Prostate gland (tissue), 2 donors: ENCODE results near the gene SLC12A6. TPM values are rescaled to one million over a fixed set of nuclear protein-coding genes. Genes with fewer than 3 reads are reported as not detected.

Source experiments
- DNase-seq: peaks from one replicate; pipeline ENCODE4 v3.0.0-alpha.2; 2019; ENCODE audit warnings: low spot score
- H3K27ac ChIP-seq, 2 donors: fragments of 200-600 bp; sonication (generic); 2 replicates each; pipeline ENCODE4 v1.5.1; 2017 to 2019
- H3K27me3 ChIP-seq: fragments of 200-600 bp; sonication (generic); replicated peaks from 2 replicates; pipeline ENCODE4 v1.5.1; 2019; ENCODE audit not compliant: insufficient read depth
- H3K36me3 ChIP-seq, 2 donors: fragments of 200-600 bp; sonication (generic); 1 replicate in 1 of 2; 2 replicates in 1 of 2; pipeline versions ENCODE4 v1.5.1 to v1.8.1; 2017 to 2019
- H3K4me1 ChIP-seq: fragments of 200-600 bp; sonication (generic); replicated peaks from 2 replicates; pipeline ENCODE4 v1.5.1; 2019
- H3K4me3 ChIP-seq, 2 donors: fragments of 200-600 bp; sonication (generic); 2 replicates each; pipeline ENCODE4 v1.5.1; 2017 to 2019
- H3K9me3 ChIP-seq: fragments of 200-600 bp; sonication (generic); 2 replicates; pipeline ENCODE4 v1.5.1; 2017
- POLR2A ChIP-seq: fragments of 450-650 bp; IDR thresholded peaks from one replicate; pipeline ENCODE4 v1.6.1; 2016; ENCODE audit warnings: antibody characterized with exemption, mild to moderate bottlenecking
- POLR2AphosphoS5 ChIP-seq: sonication (generic); formaldehyde crosslinking; IDR thresholded peaks from one replicate; pipeline ENCODE4 v1.6.1; 2017; ENCODE audit warnings: antibody characterized with exemption
- WGBS: methylation state at CpG from one replicate; pipeline ENCODE4 v1.1.5; 2018; 5-methylcytosine and 5-hydroxymethylcytosine counted together
- intact Hi-C: fragments of 100-400 bp; cut with DNase I; formaldehyde crosslinking; loops from one replicate; pipeline ENCODE4 v1.14.2; 2022
- total RNA-seq, 2 donors: library from RNA; depleted of rRNA; stranded (reverse); fragments of >200 nt; gene quantifications; one replicate each; pipeline ENCODE4 v1.1.0, GENCODE V29; 2016
- TF ChIP-seq, protein P1 (sequence below), 4 experiments: fragments of 200-600 bp in 2 of 4; fragments of 450-650 bp in 2 of 4; sonication (generic) in 2 of 4; IDR thresholded peaks; 1 replicate in 3 of 4; 2 replicates in 1 of 4; pipeline ENCODE4 v1.5.1; 2016 to 2019; ENCODE audit warnings: antibody characterized with exemption in 4 of 4, mild to moderate bottlenecking in 2 of 4, moderate library complexity in 2 of 4

Gene SLC12A6
- total RNA-seq, 2 donors from 2014 or later, result 10.2 to 36.8 TPM

DNA sequence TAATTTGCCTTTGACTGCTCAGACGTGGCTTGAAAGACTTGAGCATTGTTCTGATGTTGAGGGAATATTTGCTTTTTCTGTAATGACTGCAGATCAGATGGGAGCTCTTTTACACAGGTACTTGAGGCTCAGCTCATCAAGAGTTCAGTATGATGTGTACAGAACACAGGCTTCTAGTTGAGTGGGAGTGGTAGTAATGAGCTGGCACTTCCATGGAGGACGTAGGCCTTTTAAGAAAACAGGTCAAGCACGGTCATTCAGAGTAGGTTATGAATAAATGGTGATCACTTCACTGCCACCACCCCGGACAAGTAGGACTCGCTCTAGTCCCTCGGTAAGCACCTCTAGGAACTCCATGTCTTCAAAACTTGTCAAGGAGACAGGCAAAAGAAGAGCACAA, 104.0 kb downstream of the SLC12A6 start:
- no peak for TF ChIP-seq POLR2AphosphoS5
- TF ChIP-seq POLR2A, result no peak
- TF ChIP-seq, protein P1, sequence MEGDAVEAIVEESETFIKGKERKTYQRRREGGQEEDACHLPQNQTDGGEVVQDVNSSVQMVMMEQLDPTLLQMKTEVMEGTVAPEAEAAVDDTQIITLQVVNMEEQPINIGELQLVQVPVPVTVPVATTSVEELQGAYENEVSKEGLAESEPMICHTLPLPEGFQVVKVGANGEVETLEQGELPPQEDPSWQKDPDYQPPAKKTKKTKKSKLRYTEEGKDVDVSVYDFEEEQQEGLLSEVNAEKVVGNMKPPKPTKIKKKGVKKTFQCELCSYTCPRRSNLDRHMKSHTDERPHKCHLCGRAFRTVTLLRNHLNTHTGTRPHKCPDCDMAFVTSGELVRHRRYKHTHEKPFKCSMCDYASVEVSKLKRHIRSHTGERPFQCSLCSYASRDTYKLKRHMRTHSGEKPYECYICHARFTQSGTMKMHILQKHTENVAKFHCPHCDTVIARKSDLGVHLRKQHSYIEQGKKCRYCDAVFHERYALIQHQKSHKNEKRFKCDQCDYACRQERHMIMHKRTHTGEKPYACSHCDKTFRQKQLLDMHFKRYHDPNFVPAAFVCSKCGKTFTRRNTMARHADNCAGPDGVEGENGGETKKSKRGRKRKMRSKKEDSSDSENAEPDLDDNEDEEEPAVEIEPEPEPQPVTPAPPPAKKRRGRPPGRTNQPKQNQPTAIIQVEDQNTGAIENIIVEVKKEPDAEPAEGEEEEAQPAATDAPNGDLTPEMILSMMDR (IDR thresholded peaks at IDR 0.05), result no peak
- no peaks in the 10 kb centered on the region for H3K36me3 ChIP-seq
- no peaks in the 10 kb centered on the region for H3K27me3 ChIP-seq
- no peak overlapping the region for H3K27ac ChIP-seq
- WGBS, result 77% methylated on average over 6 of the region's 6 CpGs
- H3K4me1 ChIP-seq, result no peaks in the 10 kb centered on the region
- H3K4me3 ChIP-seq, result no peak overlapping the region
- DNase-seq, result no peak
- no peaks in the 10 kb centered on the region for H3K9me3 ChIP-seq
- intact Hi-C loops, result no loop called here

DNA sequence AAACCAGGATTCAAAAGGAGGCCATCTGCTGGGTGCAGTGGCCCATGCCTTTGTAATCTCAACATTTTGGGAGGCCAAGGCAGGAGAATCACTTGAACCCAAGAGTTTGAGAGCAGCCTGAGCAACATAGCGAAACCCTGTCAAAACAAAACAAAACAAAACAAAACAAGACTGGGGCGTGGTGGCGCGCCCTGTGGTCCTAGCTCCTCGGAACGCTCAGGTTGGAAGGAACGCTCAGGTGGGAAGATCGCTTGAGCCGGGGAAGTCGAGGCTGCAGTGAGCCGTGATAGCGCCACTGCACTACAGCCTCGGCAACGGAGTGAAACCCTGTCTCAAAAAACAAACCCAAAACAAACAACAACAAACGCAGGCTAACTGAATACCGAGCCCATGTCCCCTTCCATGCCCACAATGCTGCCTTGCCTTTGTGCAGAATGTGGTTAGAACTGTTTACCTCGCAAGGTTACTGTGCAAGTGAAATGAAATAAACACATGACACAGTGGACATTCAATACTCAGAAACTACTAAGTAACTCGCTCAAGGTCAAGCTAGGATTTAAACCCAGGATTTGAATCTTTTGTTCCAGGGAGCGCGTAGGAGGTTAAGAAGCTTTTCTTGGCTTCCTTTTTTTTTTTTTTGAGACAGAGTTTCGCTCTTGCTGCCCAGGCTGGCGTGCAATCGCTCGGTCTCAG, 113.5 kb downstream of the SLC12A6 start:
- no peaks in the 10 kb centered on the region for H3K9me3 ChIP-seq
- H3K27ac ChIP-seq, result peak overlapping the region; percentile 84 to 85
- H3K36me3 ChIP-seq, result no peaks in the 10 kb centered on the region
- H3K4me3 ChIP-seq, result peak overlapping the region; percentile 69 to 70
- WGBS, result 41% methylated on average over 24 of the region's 24 CpGs
- no peaks in the 10 kb centered on the region for H3K4me1 ChIP-seq
- no peaks in the 10 kb centered on the region for H3K27me3 ChIP-seq
- intact Hi-C loops, result loop anchor here (1.0 kb wide), 1 partner anchor 122 kb away; the partner anchor contains the start of gene PGBD4
- no peak for DNase-seq
- TF ChIP-seq POLR2A (no peak), POLR2AphosphoS5 (no peak)
- TF ChIP-seq, protein P1 (IDR thresholded peaks at IDR 0.05), result no peak

DNA sequence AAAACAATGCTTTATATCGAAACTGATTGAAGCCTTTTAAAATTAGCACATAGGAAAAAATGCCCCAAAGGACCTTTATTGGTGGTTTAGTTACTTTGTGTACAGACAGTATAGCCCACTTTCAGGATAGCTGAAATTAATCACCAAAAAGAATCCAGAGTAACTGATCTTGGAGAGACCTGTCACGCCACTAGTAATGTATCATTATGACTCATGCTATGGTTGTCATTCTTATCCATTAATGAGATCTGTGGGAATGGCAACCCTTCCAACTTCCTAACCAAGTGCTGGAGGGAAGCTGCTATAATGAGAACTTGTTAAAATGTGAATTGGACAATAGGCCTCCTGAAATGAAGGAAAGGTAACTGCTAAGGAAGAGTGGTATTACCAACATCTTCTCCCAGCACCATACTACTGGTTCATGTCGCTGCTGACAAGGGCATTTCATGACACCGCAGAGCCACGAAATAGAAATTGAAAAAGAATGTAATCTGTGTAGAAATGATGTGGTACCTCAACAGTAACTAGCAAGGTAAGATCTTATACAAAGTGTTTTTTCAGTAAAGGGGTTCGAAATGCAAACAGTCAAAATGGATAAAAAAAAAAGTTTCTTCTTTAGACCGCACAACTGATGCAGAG, 119.9 kb downstream of the SLC12A6 start:
- H3K36me3 ChIP-seq, result no peaks in the 10 kb centered on the region
- intact Hi-C loops, result no loop called here
- 81% methylated on average over 7 of the region's 7 CpGs for WGBS
- TF ChIP-seq, protein P1 (IDR thresholded peaks at IDR 0.05), result no peak
- TF ChIP-seq POLR2AphosphoS5 (no peak), POLR2A (no peak)
- H3K27me3 ChIP-seq, result no peaks in the 10 kb centered on the region
- H3K9me3 ChIP-seq, result no peaks in the 10 kb centered on the region
- DNase-seq, result no peak
- H3K27ac ChIP-seq, result peak overlapping the region in 1 of 2 donors; percentile 60
- peaks cover 3% of the 10 kb centered on the region for H3K4me1 ChIP-seq
- H3K4me3 ChIP-seq, result no peak overlapping the region

DNA sequence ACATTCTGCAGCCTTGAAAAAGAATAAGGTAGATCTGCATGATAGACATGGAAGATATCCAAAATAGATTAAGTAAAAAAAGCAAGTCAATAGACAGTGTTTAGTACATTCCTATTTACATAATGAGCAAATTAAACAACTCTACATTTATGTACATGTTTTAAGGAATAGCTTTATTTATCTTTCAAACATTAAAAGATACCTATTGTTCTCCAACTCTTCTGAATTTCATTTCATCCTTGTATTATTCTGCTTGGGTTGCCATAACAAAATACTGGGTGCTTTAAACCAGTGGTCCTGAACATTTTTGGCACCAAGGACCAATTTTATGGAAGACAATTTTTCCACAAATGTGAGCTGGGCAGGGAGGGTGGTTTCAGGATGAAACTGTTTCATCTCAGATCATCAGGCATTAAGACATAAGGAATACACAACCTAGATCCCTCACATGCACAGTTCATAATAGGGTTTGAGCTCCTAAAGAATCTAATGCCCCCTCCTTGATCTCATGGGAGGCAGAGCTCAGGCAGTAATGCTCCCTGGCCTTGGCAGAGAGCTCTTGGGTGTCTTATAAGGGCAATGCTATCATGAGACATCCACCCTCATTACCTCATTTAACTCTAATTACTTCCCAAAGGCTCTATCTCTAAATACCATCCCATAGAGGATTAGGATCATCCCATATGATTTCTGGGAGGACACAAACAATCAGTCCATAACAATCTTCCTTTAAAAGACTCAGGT, 120.9 kb downstream of the SLC12A6 start:
- DNase-seq, result no peak
- Histone ChIP-seq H3K4me3 (no peak overlapping the region), H3K4me1 (peaks cover 3% of the 10 kb centered on the region), H3K36me3 (no peaks in the 10 kb centered on the region), H3K9me3 (no peaks in the 10 kb centered on the region), H3K27me3 (no peaks in the 10 kb centered on the region), H3K27ac (peak overlapping the region in 1 of 2 donors; percentile 60)
- TF ChIP-seq POLR2AphosphoS5 (peak; percentile 19), POLR2A (no peak)
- intact Hi-C loops, result no loop called here

DNA sequence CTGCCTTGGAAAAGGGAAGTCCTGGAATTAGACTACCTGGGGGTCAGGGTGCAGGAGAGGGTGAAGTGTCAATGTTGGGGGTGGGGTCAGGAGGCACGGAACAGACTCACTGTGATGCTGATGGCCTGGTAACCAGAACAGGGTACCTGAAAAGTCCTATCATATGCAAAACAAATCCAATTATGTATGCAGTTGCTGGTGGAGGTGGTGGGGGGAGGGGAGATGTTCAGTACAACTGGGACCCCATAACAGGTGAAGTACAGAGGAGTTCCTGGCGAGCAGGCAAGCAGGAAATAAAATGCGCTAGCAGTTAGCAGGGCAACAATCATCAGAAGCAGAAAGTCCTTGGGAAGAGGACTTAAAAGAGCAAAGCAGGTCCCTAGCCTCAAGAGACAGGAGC, 123.4 kb downstream of the SLC12A6 start:
- H3K4me3 ChIP-seq, result no peak overlapping the region
- intact Hi-C loops, result no loop called here
- H3K36me3 ChIP-seq, result no peaks in the 10 kb centered on the region
- H3K9me3 ChIP-seq, result no peaks in the 10 kb centered on the region
- H3K27me3 ChIP-seq, result no peaks in the 10 kb centered on the region
- 64% methylated on average over 3 of the region's 3 CpGs for WGBS
- no peak for TF ChIP-seq POLR2A
- TF ChIP-seq, protein P1 (IDR thresholded peaks at IDR 0.05), result no peak
- no peak for TF ChIP-seq POLR2AphosphoS5
- no peak for DNase-seq
- peaks cover 3% of the 10 kb centered on the region for H3K4me1 ChIP-seq
- H3K27ac ChIP-seq, result no peak overlapping the region
